ENCODE results near the gene CASQ1.

Gene CASQ1

DNA sequence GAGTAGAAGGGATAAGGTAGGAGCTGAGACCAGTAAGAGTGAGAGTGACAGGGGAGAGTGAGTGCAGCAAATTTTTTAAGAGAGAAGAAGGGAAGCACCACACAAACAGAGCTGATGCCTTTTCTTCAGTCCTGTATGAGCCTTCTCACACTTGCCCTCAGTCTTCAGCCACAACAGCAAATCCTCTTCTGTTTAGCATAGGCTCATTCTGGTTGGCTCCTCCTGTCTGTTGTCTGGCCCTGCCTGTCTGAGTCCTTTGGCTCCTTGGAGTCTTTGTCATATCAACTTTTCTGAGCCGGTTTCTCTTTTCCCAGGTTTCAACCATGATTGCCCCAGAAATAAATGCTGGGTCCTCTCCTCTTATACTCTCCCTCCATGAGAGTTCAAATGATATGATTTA lies 12.7 kb upstream of the CASQ1 start:
- DNase-seq (ENCODE audit: extremely low read depth, low read depth): no peak
- TF ChIP-seq, protein P1, sequence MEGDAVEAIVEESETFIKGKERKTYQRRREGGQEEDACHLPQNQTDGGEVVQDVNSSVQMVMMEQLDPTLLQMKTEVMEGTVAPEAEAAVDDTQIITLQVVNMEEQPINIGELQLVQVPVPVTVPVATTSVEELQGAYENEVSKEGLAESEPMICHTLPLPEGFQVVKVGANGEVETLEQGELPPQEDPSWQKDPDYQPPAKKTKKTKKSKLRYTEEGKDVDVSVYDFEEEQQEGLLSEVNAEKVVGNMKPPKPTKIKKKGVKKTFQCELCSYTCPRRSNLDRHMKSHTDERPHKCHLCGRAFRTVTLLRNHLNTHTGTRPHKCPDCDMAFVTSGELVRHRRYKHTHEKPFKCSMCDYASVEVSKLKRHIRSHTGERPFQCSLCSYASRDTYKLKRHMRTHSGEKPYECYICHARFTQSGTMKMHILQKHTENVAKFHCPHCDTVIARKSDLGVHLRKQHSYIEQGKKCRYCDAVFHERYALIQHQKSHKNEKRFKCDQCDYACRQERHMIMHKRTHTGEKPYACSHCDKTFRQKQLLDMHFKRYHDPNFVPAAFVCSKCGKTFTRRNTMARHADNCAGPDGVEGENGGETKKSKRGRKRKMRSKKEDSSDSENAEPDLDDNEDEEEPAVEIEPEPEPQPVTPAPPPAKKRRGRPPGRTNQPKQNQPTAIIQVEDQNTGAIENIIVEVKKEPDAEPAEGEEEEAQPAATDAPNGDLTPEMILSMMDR (IDR thresholded peaks at IDR 0.05; ENCODE audit: low read depth, low read length): no peak

DNA sequence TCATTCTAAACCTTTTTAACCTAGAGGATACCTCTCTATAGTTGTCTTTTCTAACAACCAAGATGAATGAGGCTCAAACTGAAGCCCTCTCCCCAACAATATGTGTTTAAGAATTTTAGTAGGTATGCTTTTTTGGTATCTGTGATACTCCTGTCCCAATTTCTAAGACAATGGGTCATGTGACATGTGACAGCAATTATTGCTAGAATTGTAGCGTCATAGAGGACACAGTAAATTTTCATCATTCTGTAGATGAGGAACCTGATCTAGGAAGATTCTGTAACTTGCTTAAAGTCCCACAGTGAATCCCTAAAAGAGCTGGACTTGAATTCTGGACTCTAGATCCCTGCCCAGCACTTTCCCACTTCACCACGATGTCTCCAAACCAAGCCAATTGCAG lies 11.6 kb upstream of the CASQ1 start:
- TF ChIP-seq, protein P1 (IDR thresholded peaks at IDR 0.05; ENCODE audit: low read depth, low read length): no peak
- no peak for DNase-seq (ENCODE audit: extremely low read depth, low read depth)

DNA sequence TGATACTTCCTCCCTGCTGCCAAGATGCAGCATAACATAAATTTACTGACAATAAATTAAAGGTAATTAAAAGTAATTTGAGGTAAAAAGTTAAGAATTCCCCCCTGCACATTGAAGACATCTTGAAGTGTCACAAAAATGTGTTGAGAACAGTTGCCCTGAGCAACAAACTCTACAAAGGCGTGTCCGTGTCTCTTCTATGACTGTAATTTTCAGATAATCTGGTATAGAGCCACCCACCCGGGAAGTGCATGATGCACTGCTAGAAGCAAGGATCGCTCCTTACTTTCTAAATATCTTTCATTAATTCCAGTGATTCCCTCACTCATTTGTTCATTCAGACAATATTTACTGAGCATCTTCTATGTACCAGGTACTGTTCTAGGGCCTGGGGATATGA lies 11.0 kb upstream of the CASQ1 start:
- TF ChIP-seq, protein P1 (IDR thresholded peaks at IDR 0.05; ENCODE audit: low read depth, low read length): no peak
- DNase-seq (ENCODE audit: extremely low read depth, low read depth): no peak

DNA sequence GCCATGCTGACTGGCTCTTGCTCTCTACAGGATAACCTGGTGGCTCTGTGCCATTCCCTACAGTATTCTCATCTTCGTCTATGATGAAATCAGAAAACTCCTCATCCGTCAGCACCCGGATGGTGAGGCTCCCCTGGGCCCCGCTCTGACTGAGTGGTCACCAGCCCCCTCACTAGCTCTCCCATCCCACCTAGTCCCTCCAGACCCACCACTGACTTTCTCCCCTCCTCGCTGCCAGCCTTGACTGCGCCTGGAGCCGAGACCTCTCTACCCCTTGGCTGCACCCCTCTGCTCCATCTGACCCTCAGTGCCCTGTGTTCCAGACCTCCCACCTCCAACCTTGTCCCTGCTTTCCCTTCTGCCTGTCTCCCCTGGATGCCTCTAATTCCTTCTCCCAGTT lies 4.1 kb upstream of the CASQ1 start:
- TF ChIP-seq, protein P1 (IDR thresholded peaks at IDR 0.05; ENCODE audit: low read depth, low read length): no peak
- DNase-seq (ENCODE audit: extremely low read depth, low read depth): no peak

DNA sequence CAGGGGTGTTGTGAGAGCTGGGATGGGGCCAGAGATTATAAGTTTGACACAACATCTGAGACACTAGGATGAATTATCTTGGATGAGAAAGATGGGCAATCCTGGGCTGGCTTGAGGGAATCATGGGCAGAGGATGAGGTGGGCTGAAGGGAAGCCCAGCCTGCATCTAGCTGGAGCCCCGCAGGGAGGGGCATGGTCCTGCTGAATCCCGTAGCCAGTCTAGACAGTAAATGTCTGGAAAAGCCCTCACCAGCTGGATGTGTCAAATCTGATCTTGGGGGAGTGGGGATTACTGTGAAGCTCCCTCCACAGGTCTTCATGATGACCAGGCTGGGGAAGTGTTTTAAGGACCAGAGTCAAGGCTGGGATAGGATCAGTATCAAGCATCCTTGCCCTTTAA lies 3.6 kb upstream of the CASQ1 start:
- no peak for DNase-seq (ENCODE audit: extremely low read depth, low read depth)
- TF ChIP-seq, protein P1 (IDR thresholded peaks at IDR 0.05; ENCODE audit: low read depth, low read length): no peak

DNA sequence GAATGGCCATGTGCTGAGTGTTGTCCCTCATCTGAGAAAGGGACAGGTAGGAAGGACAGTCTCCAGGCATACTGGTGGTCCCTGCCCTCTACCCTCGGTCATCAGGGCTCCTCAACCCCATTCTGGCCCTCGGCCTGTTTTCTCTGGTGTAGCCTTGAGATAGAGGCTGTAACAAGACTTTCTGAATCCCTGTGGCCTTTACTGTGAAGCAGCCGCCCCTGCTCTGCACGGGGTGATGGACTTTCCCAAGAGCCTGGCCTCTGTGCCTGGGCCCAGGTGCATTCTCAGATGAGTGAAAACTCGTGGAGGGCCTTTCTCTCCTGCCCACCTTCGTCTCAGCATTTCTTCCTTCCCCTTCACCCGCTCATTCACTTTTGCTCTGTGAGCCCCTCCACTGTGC lies 3.0 kb upstream of the CASQ1 start:
- TF ChIP-seq, protein P1 (IDR thresholded peaks at IDR 0.05; ENCODE audit: low read depth, low read length): no peak
- no peak for DNase-seq (ENCODE audit: extremely low read depth, low read depth)

DNA sequence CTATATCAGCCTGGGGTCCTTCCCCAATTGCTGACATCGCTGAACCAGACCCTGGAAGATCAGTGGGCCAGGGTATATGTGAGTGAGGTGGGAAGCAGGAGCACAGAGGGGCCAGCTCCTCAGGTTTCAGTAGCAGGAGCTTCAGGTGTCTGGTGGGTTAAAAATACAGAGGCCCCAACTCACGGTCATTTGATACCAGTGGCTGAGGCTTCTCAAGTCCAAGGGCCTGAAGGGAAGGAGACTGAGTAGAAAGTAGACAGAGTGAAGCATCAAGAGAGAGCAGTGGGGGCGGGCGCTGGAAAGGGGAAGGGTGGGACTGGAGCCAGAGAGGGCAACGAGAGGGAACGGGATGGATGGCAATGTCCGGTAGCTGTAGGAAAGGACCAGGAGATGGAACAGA lies 2.0 kb upstream of the CASQ1 start:
- no peak for DNase-seq (ENCODE audit: extremely low read depth, low read depth)
- TF ChIP-seq, protein P1 (IDR thresholded peaks at IDR 0.05; ENCODE audit: low read depth, low read length): no peak
